Psoas muscle (tissue), 8 donors: ENCODE data around the gene MRPL55. TPM values are rescaled to one million over a fixed set of nuclear protein-coding genes. Genes with fewer than 3 reads are reported as not detected.

Experiments
- ATAC-seq, 4 donors: fragments of 200-7000 bp; cut with Tn5 transposase; one replicate each; pipeline ENCODE4 v1.9.1; 2020; ENCODE audit warnings: moderate library complexity in 3 of 4, mild to moderate bottlenecking in 2 of 4
- DNase-seq, 2 donors: peaks; one replicate each; pipeline ENCODE4 v3.0.0-alpha.2; 2020
- H3K27ac ChIP-seq: fragments of 200-600 bp; one replicate; pipeline ENCODE4 v1.8.0; 2022
- H3K27me3 ChIP-seq, 3 donors: fragments of 200-600 bp in 1 of 3; one replicate each; pipeline versions ENCODE4 v1.6.1 to v1.8.0; 2013 to 2022; ENCODE audit warnings: low read length in 2 of 3, mild to moderate bottlenecking in 2 of 3, moderate library complexity in 1 of 3; ENCODE audit not compliant: insufficient read depth in 3 of 3
- H3K36me3 ChIP-seq, 2 donors: fragments of 200-600 bp in 1 of 2; one replicate each; pipeline versions ENCODE4 v1.6.1 to v1.8.0; 2013 to 2022; ENCODE audit warnings: low read depth in 1 of 2, mild to moderate bottlenecking in 1 of 2, moderate library complexity in 1 of 2; ENCODE audit not compliant: insufficient read depth in 1 of 2
- H3K4me1 ChIP-seq: fragments of 200-600 bp; one replicate; pipeline ENCODE4 v1.8.0; 2022
- H3K4me3 ChIP-seq: fragments of 200-600 bp; one replicate; pipeline ENCODE4 v1.8.0; 2022; ENCODE audit warnings: mild to moderate bottlenecking
- H3K9me3 ChIP-seq: fragments of 200-600 bp; one replicate; pipeline ENCODE4 v1.8.0; 2022
- WGBS, 3 donors: extraction: QIAGEN DNeasy Blood & Tissue Kit; methylation state at CpG; one replicate each; pipeline versions ENCODE4 v1.1.6 to v1.1.7; 2013; 5-methylcytosine and 5-hydroxymethylcytosine counted together
- intact Hi-C, 2 donors: fragments of 100-400 bp; cut with DNase I; formaldehyde crosslinking; loops; one replicate each; pipeline versions ENCODE4 v1.11.0 to v1.14.2; 2022
- polyA plus RNA-seq, 3 donors: library from polyadenylated mRNA; stranded (reverse); fragments of 200-250 nt; gene quantifications; one replicate each; pipeline ENCODE4 v1.2.3, GENCODE V29; 2013
- total RNA-seq, 4 donors: library from RNA; stranded (reverse); fragmentation: NEBNext Ultra II Directional in 2 of 4; extraction: Animal tissue kit (Norgen Biotek cat#: 25700) in 2 of 4; gene quantifications; one replicate each; pipeline versions ENCODE4 v1.2.1 to v1.2.4, GENCODE V29; 2021 to 2023
- TF ChIP-seq, protein P1 (sequence below): fragments of 200-600 bp; IDR thresholded peaks from one replicate; pipeline ENCODE4 v1.8.0; 2022; ENCODE audit warnings: antibody characterized with exemption
- donor health status: healthy with polysubstance abuse.
- donor health status: DM: no; HTN: no; CAD: no; lungs with moderate emphysema.
- donor health status: Bipolar disorder and iron deficiency.
- donor health status: healthy.
- donor health status: DM: yes; HTN: yes; CAD: no.
- donor health status: DM: no; HTN: no; CAD: no.
- donor health status: DM: no; HTN: no; CAD: no.
- donor health status: DM: yes; HTN: yes; CAD: no.

Gene MRPL55
- total and polyA plus RNA-seq, 7 donors: 35.7 to 86.2 (median 43.4) TPM

DNA sequence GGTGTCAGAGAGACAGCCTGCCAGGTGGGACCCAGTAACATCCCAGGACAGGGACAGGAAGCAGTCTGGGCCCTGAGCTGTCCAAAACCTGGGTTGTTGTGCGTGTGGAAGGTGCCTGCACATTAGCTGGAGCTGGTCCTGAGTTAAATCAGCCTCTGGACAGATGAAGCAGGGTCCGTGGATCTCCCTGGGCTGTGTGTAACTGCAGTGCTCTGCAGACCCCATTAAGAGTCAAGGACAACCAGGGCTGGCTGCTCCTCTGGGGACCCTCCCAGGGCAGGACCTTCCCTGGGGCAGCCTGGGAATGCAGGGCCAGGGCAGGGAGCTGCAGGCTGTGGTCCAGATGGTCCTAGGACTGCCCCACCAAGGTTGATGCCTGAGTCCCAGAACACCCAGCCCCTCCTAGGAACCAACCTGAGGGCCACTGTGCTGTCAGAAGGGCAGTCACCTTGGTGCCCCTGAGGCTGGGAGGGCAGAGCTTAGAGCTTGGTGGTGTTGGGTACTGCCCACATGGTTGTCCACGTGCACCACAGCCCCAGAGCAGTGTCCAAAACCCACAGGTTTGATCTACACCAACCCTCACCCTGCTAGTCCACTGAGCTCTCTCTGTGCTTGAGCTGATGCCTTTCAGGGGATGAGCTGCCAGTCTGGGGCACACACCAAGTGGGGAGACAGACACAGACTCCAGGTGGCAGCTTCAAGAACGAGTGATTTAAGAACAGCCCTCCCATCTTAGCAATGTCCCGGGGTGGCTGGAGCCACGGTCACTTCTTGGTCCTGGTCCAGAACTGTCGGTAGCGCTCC is 2.9 kb downstream of the MRPL55 start:
- no peaks in the 10 kb centered on the region for H3K27me3 ChIP-seq
- intact Hi-C loops: no loop called here
- peaks cover 0 to 22% of the 10 kb centered on the region in 2 donors for H3K36me3 ChIP-seq
- H3K4me1 ChIP-seq: peaks cover 35% of the 10 kb centered on the region
- no peak overlapping the region for H3K27ac ChIP-seq
- 80 to 85% (median 83%) methylated on average over 8 of the region's 8 CpGs for WGBS, 3 donors
- no peaks in the 10 kb centered on the region for H3K9me3 ChIP-seq
- H3K4me3 ChIP-seq: no peak overlapping the region
- ATAC-seq (no peak), DNase-seq (no peak)
- TF ChIP-seq, protein P1, sequence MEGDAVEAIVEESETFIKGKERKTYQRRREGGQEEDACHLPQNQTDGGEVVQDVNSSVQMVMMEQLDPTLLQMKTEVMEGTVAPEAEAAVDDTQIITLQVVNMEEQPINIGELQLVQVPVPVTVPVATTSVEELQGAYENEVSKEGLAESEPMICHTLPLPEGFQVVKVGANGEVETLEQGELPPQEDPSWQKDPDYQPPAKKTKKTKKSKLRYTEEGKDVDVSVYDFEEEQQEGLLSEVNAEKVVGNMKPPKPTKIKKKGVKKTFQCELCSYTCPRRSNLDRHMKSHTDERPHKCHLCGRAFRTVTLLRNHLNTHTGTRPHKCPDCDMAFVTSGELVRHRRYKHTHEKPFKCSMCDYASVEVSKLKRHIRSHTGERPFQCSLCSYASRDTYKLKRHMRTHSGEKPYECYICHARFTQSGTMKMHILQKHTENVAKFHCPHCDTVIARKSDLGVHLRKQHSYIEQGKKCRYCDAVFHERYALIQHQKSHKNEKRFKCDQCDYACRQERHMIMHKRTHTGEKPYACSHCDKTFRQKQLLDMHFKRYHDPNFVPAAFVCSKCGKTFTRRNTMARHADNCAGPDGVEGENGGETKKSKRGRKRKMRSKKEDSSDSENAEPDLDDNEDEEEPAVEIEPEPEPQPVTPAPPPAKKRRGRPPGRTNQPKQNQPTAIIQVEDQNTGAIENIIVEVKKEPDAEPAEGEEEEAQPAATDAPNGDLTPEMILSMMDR: no peak

DNA sequence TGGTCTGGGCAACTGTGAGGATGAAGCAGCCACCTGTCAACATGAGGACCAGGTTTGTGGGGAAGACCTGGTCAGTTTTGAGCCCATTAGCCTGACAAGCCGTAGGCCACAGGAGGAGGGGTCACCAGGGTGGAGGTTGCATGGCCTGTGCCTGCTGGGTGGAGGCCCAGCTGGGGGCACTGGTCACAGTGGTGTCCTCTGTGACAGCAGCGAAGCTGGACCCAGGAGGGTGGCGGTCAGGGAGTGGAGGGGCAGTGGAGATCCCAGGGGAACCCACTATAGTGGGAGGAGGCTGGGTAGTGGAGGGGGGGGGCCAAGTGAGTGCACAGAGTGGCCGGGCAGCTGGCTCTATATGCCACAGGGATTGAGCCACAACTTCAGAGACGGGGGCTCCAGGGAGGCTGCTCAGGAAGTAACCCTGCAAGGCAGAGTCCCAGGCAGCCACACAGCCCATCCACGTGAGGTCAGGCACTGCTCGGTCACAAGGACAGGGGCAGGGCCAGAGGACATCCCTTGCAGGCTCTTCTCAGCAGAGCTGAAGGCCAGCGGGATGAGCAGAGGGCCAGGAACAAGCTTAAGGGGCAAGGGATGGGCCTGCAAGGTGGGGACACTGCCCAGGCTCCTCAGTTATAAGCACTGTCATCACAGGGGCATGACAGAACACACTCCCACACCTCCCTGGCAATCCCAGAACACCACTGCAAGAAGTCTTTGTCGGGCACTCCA is 3.7 kb downstream of the MRPL55 start:
- WGBS, 3 donors: 68 to 79% (median 70%) methylated on average over 9 of the region's 9 CpGs
- Histone ChIP-seq H3K9me3 (no peaks in the 10 kb centered on the region), H3K4me3 (no peak overlapping the region), H3K27ac (peak overlapping the region; percentile 23), H3K4me1 (peaks cover 35% of the 10 kb centered on the region), H3K36me3 (peaks cover 0 to 29% of the 10 kb centered on the region in 2 donors), H3K27me3 (no peaks in the 10 kb centered on the region)
- TF ChIP-seq, protein P1: no peak
- intact Hi-C loops: no loop called here
- DNase-seq: no peak
- no peak for ATAC-seq

DNA sequence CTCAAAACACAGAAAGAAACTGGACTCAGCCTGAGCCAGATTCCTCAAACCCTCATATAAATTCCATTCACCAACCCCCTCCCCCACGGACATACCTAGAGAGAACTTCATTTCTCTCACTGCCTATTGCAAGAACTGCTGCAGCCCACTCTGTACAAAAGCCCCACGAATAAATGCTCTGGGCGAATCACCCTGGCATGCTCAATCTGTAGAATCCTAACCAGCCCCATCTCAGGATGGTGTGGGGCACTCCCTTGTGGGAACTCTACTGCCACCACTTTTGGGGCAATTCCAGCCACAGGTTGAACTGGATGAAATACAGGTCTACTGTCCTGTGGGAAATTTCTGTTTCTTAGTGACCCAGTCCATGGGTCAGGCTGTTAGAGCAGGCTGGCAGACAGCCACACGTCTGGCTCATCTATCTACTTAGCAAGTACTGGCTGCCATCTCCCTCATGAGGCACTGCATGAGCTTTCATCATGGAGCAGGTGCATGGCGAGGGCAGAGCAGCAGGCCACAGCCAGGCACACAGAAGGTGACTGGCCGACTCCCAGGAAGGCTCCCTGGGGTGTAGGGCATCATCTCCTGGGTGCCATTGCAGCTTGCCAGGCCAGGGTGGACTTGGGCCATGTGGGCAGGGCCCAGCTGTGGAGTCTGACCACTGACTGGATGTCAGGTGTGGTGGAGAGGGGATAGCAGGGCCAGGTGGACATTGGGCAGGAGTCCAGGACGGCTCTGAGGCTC is 4.4 kb downstream of the MRPL55 start:
- 33 to 57% (median 49%) methylated on average over 7 of the region's 7 CpGs for WGBS, 3 donors
- Histone ChIP-seq H3K4me1 (peaks cover 29% of the 10 kb centered on the region), H3K27ac (peak overlapping the region; percentile 85), H3K36me3 (peaks cover 0 to 37% of the 10 kb centered on the region in 2 donors), H3K27me3 (no peaks in the 10 kb centered on the region), H3K4me3 (no peak overlapping the region), H3K9me3 (no peaks in the 10 kb centered on the region)
- TF ChIP-seq, protein P1: no peak
- DNase-seq (peak in 1 of 2 donors; percentile 75), ATAC-seq (peak in 1 of 4 donors; percentile 14)
- intact Hi-C loops: no loop called here

DNA sequence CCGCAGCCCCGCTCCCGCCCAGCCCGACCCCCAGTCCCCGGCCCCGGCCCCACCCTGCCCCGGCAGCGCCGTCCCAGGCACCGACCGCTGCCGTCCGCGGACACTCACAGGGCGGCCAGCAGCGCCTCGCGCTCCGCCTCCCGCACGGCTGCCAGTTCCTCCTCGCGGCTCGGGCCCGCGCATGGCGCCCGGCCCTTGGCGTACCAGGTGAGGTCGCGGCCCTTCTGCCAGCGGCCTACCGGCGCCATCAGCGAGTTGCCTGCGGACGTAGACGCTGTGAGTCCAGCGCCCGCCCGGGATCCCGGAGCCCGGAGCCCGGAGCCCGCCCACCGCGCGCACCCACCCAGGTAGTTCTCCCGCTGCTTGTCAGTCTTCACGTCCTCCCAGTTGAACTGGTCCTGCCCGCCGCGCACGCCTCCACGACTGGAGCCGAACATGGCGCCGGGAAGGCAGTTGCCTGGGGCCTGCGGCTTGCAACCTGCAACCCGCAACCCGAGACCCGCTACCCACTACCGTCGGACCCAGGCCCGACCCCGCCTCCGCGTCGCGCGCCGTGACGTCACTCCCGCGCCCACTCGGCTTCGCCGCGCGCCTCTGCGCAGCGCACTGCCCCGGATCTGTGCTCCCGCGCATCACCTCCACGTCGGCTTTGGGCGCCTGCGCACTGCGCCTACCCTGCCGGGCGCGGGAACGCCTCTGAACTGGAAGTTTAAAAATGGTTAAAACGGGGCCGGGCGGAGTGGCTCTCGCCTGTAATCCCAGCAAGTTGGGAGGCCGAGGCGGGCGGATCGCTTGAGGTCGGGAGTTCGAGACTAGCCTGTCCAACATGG is 6.1 kb downstream of the MRPL55 start, which contains the start of gene C1orf35:
C1orf35 (minus strand) TSS at position 535 of the 830 bp plus-strand sequence; CDS start at position 437, 98 bp downstream.
- WGBS, 3 donors: 0 to 1% (median 0%) methylated on average over 81 to 104 of the region's 104 CpGs
- intact Hi-C loops: loop anchor here in 1 of 2 donors (2.0 kb wide), 1 partner anchor 18 kb away; no protein-coding TSS in a partner anchor
- Histone ChIP-seq H3K36me3 (peaks cover 0 to 54% of the 10 kb centered on the region in 2 donors), H3K4me1 (peaks cover 23% of the 10 kb centered on the region), H3K4me3 (peak within 1 kb of the TSS; percentile 82), H3K27ac (peak within 1 kb of the TSS; percentile 85), H3K9me3 (no peaks in the 10 kb centered on the region), H3K27me3 (no peaks in the 10 kb centered on the region)
- ATAC-seq (peak; percentile 85 to 91 (median 86)), DNase-seq (peak; percentile 95 to 97)
- TF ChIP-seq, protein P1: no peak
